HG03135 (cell line): ENCODE results near the gene PTPRE.
"Not testable (repeated sequence)": the region's sequence is repeated elsewhere in the genome, so short reads cannot be mapped to it uniquely, and the experiment has no call there.

Experiments used
- ATAC-seq: cut with Tn5 transposase; IDR thresholded peaks from one replicate; pipeline ENCODE4 v1.9.1; 2021; ENCODE audit warnings: mild to moderate bottlenecking, moderate library complexity; ENCODE audit not compliant: unreplicated experiment

Gene PTPRE

DNA sequence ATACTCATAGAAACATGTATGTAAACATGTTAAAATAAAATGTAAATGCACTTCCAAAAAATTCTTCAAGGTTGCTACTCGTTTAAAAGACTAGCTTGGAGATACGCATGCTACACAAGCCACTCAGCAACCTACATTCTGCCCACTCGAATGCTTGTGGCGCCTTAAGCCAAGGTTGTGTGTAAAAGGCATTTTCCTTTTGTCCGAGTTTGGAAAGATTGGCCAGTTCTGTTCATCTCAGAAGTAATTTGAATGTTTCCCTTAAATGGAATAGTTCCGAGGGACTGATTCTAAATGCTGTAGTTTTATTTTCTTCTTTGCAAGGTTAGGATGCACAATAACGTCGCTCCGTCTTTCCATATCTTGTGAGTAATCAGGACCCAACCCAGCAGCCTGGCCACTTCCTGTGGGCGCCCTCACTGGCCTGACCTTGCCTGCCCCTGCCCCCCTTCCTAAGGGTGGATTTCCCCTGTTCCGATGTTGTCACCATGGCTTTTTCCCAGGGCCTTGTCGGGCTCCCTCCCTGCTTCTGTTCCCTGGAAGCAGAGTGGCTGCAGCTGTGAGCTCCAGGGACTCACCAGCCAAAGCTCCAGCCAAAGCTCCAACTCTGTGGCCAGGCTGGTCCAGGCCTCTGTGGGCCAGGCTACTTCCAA, 70.6 kb downstream of the PTPRE start:
- no peak for ATAC-seq

- ATAC-seq = no peak
These were observed 71.6 kb downstream of the PTPRE start for GRCh38 chr10:127978481-127978880.

GRCh38 chr10:127979045-127979444, 72.1 kb downstream of the PTPRE start:
- no peak for ATAC-seq

GRCh38 chr10:127979566-127979965, 72.7 kb downstream of the PTPRE start:
- ATAC-seq = no peak

DNA sequence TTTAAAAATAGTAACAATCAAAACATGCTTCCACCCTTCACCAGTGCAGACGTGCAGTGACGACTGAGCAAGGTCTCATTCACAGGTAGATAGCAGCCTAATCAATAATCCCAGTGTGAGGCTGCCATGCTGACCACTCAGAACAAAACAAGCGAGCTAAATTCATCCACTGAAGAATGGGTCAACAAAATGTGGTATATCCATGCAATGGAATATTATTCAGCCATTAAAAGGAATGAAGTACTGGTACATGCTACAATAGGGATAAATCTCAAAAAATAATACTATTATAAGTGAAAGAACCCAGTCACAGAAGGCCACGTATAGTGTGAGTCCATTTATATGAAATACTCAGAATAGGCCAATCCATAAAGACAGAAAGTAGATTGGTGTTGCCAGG, 74.0 kb downstream of the PTPRE start:
- no peak for ATAC-seq

- no peak for ATAC-seq
These were observed 75.7 kb downstream of the PTPRE start for GRCh38 chr10:127982601-127983000.

- ATAC-seq = no peak
These were observed 76.6 kb downstream of the PTPRE start for GRCh38 chr10:127983344-127984100.

DNA sequence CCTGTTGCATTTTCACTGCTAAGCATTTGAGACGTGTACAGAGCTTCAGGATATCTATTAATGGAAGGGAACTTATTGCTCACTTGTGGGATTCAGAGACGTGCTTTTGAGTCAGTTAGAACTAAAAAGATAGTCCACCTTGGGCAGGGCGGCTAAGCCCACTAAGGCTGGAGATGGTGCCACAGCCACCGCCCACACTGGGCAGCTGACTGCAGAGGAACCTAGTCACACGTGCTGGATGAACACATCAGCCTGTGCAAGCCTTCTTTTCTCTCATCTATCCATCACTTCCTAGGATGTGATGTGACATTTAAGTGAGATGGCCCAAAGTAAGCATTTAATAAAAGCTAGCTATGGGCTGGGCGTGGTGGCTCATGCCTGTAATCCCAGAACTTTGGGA, 78.0 kb downstream of the PTPRE start:
- ATAC-seq = no peak

- ATAC-seq = no peak
These were observed 79.9 kb downstream of the PTPRE start for GRCh38 chr10:127986531-127987466.

DNA sequence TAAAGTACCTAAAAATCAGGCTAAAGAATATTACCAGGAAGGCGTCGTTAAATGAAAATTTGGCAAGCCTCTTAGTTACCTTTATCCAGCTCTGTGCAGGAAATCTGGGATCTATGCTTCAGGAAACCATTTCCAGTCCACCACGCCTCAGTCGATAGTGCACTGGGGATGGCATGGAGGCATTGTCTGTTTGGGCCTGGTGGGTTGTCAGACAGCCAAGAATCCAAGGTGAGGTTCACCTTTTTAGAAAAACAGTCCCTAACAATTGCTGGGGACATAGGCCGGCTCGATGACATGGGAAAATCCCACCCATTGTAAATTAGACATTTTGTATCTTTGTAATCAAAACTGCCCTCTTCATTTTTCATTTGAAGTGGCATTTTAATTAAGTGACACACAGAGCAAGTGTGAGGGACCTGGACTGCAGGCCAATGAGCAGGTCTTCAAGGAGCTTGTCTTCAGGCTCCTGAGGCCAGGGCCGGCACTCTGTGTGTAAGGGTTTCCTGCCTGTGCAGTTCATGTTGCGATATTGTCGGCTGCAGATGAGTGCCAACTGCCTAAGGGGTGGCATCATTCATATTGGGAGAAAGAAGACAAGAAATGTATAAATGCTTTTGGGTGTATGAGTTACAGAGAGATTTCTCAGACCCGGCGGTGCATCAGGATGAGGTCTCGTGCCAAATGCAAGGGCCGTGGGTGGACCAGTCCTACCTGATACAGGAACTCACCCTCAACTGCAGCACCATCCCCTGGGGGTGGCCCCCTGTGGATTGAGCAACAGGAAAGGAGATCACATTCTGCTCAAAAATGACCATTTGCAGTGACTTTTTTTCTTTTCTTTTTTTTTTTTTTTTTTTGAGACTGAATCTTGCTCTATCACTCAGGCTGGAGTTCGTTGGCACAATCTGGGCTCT, 80.8 kb downstream of the PTPRE start:
- no peak for ATAC-seq

GRCh38 chr10:127989481-127990012, 82.6 kb downstream of the PTPRE start:
- no peak for ATAC-seq

GRCh38 chr10:127990132-127990788, 83.4 kb downstream of the PTPRE start:
- not testable (repeated sequence) for ATAC-seq

DNA sequence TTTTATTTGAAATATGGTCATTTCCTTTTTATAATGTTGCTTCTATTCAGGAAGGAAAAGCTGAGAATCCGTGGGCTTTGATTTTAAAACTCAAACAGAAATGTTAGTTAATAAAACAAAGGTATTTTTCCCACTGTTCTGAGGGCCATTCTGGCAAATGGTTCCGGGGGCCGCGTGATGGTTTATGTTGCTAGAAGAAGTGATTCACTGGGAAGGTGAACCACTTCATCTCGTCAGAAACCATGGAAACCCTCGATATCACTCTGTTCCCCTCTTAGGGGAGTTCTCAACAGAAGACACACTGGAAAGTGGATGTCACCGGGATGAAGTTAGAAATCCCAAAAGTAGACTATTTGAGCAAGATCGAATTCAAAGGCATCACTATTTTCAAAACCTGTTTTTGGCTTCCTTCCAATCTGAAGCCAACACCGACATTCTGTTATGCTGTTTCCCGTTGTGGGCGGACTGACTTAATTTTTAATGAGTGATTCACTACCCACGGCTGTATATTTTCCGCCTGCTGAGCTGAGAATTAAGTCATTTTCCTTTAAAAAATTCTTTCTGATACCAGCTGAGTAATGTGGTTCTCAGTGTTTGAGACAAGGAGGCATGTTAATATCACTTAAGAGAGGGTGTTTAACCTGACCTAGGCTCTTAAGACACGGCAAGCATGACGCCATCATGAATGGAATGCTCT, 84.1 kb downstream of the PTPRE start:
- no peak for ATAC-seq

- no peak for ATAC-seq
These were observed 84.8 kb downstream of the PTPRE start for GRCh38 chr10:127991543-127992255.

DNA sequence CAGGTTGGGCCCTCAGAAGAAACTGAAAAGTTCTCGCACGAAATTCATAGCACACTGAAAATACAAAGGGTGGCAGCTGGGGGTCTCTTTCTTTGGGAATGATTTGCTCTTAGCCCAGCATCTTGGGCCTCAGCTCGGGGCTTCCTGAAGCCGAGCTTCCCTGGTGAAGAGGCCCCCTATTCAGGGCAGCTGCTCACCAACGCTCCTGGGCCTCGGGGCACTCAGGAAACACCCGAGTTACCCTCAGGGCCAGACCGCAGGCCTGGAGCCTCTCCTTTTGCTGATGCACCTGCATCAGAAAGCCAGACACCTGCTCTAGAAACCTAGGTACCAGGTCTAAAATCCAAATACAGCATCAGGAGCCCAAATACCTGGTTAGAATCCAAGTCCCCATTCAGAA, 85.5 kb downstream of the PTPRE start:
- ATAC-seq = no peak

- ATAC-seq = no peak
These were observed 86.3 kb downstream of the PTPRE start for GRCh38 chr10:127993056-127993690.

- ATAC-seq = no peak
These were observed 89.0 kb downstream of the PTPRE start for GRCh38 chr10:127995939-127996338.

DNA sequence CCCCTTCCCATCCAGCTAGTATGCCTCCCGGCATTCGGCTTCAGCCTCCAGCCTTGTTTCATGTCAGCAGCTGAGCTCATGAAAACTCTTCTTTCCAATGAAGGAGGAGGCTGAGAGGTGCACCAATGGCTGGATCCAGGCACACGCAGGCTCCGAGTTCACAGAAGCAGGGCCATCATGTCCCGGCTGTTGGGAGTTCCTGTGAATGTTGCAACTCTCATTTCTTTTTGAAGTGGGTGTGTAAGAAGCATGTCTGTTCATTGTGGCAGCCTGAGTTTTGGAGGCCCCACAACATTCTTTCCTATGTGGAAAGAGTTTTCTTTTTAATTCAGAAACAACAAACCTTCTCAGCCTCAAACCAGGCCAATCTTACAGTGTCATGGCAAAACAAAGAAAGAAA, 89.7 kb downstream of the PTPRE start:
- no peak for ATAC-seq
